Stimulated activated CD8-positive, alpha-beta memory T cell treated with anti-CD3 and anti-CD28 coated beads, Interleukin-15, amount 100 ng/mL, for 1 hour (primary cell): ENCODE measurements around the gene NUP93.

Experiments used
- DNase-seq: peaks from one replicate; pipeline ENCODE4 v3.0.0-alpha.2; 2020; ENCODE audit warnings: low read depth

Gene NUP93

DNA sequence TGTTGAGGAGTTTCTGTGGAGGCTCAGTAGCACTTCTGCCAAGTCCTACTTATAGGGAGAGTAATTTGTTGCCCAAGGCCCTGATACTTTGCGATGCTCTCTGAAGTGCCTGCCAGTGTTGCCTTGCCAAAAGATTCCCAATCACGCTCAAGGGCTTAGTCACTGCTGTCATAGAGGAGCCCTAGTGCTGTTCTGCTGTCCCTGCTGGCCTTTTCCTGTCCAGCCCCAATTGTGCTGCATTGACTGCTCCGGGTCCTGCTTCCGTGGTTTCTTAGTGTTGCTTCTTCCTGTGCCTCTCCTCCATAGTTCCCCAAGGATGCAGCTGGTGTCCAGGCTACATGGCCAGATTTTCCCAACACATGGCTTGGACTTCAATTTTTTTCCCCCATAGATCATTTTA lies 13.9 kb downstream of the NUP93 start:
- DNase-seq = no peak

DNA sequence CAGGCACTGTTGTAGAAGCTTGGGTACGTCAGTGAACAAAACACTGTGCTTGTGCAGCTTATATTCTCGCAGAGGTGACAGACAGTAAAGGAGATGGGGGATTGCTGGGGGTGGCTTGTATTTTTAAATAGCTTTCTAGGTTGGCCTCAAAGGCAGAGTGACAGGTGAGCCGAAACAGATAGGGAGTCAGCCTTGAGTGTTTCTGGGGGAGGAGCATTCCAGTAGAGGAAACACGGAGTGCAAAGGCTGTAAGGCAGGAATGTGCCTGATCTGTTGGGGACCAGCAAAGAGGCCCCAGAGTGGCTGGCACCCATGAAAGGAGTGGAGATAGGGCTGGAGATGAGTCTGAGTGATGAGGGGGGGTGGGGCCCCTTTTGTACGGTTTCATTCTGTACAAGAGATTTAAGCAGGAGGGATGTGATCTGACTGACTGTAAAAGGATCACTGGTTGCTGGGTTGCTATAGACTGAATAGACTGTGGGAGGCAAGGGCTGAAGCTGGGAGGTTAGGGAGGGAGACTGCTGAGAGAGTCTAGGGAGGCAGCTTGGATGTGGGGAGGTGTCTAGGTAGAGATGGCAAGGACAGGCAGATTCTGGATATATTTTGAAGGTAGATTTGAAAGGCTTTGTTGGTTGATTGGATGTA lies 15.2 kb downstream of the NUP93 start:
- DNase-seq = no peak

DNA sequence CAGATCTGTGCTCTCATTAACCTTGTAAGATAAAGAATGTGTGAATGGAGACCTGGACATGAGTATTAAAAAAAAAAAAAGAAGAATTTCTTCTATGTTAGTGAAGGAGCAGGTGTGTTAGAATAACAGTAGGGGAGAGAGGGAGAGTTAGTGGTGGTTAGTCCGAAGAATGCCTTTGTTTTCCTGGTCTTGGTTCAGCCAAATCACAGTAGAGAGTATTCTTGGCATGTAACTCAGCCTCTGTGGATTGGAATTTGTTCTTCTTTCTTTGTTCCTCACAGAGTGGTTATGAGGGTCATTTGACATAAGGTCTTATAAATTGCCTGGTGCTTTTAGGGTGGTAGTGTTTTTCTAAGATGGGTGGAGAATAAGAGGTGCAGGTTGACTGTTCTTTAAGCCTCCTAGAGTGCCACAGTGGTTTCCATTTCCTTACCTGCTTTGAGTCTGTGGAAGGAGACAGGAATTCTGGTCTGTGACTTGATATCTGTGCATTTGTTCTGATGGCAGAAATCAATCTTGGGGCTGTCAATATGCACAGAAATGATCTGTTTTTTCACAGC lies 17.6 kb downstream of the NUP93 start:
- DNase-seq = no peak

DNA sequence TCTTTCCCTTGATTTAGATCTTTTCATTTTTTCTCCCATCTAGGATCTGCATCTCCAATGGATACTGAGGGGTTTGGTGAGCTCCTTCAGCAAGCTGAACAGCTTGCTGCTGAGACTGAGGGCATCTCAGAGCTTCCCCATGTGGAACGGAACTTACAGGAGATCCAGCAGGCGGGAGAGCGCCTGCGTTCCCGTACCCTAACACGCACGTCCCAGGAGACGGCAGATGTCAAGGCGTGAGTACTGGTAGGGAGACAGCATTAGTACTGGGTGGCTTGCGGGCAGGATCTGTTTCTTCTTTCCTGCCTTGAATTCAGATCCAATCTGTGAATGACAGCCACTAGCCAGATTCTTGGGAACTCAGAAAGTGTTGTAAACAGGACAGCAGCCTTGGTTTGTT lies 18.3 kb downstream of the NUP93 start:
- DNase-seq = no peak

DNA sequence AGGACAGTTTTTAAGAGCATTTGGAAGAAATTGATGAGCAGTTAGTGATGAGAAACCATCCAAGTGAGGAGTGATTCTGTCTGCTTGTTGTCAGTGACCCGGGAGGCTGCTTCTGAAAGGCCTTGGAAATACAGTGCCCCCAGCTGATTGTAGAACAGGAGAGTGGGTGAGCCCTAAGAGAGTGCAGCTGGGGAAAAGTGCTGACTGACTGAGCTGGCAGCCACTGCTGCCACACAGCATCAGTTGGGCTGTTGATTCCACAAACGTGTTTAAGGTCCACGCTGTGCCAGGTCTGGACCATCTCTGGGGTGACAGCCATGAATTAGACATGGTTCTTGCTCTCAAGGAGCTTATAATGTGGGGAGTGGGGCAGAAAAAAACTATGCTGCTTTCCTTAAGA lies 18.9 kb downstream of the NUP93 start:
- DNase-seq = no peak

DNA sequence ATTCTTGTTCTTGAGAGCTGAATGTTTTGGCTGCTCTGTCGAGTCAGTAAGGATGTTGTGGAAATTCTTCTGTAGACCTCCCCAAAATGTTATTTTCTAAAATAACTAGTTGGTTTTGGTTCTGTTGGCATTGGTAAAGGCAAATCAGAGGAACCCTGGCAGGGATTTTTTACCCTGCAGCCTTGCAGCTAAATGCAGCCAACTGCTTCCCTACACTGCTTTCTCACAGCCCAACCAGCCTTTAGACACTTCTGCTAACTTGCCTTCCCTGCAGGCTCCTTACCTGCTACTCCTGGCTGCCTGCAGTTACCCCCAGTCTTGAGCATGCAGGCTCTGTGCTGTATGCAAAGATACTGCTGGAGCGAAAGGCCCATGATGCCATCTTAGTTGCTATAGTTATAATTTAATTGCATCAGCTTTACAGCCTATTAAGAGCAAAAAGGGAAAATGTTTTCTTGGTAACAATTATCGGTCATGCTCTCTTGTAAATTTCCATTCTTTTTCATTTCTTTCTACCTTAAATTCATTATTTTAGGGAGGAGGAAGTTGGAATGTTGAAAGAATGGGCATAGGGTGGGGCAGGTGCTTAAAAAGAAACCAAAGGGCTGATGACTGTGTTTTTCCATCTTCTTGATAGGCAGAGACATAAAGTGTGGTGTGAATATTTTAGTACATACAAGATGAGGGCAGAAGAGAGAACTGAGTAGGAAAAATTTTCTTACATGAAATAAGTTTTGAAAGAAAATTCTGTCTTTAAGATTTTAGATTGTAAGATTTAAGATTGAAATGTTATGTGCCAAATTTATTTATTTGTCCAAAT lies 20.0 kb downstream of the NUP93 start:
- no peak for DNase-seq

DNA sequence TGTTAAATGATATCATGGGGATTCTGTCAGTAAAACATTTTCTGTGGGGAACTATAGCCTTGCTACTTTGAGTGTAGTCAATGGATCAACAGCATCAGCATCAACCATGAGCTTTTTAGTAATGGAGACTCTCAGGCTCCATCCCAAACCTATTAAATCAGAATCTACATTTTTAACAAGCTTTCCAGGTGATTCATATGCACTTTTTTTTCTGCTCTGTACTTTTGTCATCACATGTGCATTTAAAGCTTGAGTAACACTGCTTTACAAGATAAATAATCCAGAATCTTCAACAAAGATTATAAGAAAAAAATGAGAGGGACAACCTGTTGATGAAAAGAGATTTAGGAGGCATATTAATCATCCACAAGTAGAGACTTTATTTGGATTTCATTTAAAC lies 23.5 kb downstream of the NUP93 start:
- DNase-seq = no peak

DNA sequence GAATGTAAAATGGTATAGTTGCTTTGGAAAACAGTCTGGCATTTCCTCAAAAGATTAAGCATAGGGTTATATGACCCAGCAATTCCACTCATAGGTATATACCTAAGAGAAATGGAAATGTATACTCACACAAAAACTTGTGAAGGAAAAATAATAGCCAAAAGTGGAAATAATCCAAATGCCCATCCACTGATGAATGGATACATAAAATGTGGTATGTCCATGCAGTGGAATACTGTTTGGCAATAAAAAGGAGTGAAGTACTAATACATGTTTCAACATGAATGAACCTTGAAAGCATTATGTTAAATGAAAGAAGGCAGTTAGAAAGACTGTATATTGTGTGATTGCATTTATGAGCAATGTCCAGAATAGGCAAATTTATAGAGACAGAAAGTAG lies 25.1 kb downstream of the NUP93 start:
- DNase-seq = no peak

DNA sequence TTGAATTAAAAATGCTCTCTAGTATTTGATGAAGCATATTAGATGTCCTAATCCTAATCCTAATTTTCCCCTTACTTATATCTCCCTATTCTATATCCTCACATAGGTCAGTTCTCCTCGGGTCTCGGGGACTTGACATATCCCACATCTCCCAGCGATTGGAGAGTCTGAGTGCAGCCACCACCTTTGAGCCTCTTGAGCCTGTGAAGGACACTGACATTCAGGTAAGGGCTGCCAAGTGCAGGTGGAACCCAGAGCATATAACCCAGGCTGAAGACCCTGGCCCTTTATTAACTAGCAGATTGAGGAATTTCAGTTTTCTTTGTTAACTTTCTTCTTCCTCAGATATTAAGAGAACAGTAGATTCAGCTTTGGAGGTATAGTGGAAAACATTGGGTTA lies 28.5 kb downstream of the NUP93 start:
- no peak for DNase-seq

DNA sequence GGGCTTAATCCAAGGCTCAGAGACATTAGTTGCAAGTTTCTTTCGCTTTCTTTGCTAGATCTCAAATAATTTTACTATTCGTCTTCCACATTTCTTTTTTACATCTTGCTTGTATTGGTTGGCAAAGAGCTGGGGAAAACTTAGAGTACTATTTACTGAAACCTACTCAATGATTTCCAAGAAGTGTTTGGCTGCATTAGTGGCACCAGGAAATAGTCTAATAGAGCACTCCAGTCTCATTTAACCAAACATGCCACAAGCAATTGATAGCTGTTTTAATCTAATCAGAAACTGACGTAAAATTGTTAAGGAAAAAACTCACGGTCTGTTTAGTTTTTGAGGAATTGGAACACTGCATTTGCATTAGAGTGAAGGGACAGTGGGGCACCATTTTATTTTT lies 29.0 kb downstream of the NUP93 start:
- DNase-seq = no peak

DNA sequence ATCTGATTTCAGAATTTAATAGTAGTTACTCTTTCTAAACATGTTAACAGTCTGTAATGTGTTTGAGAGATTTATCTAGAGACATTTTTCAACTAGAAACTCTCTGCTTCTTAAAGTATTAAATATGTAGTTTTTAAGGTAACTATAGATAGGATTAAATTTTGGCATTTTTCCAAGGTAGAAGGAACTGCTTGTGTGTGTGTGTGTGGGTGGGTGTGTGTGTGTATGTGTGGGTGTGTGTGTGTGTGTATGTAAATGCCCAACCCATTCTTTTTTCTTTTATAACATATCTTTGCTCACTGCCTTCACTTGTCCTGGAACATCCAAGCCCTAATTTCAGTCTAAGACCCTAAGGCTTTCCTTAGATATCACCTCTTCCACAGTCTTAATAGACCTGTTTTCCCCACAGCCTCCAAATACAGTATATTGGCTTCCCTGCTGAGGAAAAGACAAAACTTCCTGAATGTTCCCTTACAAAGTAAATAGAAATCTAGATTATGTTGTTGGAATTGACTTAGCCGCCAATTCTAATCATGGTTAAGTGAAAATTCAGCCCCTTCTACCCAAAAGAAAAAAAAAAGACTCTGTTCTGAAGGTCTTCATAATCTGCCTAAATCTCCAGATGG lies 33.5 kb downstream of the NUP93 start:
- DNase-seq = no peak

DNA sequence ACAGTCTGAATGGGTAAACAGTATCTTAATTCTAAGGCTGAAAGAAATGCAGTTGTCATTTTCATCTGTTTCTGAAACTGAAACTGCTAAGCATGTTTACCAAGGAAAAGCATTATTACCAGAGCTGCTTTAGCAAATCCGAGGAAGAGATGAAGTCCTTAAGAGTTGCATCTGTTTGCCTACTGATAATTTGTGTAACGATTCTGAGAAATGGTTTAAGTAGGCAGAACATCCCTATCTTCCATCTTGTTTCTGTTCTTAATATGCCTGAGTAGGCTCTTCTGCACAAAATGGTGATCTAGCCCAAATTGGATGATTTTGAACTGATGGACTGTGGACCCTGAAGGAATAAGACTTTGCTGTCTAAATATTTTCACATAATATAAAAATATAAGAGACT lies 34.9 kb downstream of the NUP93 start:
- no peak for DNase-seq

DNA sequence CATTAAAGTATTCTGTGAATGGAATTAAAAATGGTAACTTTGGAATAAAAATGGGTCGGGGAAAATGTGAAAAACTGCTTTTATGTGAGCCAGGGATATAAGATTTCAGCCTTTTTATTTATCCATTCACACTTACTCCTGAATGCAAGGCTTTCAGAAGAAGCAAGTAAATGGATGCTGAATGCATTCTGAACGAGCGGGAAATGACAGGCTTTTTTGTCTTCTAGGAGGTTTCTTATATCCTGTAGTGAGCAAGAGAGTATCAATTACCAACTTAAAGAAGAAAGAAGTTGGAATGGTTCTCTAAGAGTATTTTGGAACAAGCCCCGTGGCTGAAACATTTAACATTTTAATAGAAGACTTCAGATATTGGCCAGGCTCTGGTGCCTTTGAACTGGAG lies 36.0 kb downstream of the NUP93 start:
- DNase-seq = no peak

DNA sequence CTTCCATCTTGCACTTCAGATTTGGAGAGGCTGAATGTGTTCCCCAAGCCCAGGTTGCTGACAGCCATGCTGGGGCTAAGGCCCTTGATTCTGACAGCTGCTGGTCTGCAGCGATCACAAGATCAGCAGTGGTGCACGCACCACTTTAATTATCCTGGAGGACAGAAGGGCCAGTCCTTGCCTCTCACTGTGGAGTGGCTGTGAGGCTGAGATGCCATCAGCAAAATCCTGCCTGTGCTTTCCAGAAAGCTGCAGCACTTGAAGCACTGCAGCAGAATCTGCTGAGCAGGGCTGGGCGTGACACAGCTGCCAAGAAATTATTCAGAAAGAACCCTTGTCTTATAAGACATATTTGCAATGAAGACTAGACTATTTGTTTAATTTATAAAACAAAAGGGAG lies 37.1 kb downstream of the NUP93 start:
- no peak for DNase-seq

DNA sequence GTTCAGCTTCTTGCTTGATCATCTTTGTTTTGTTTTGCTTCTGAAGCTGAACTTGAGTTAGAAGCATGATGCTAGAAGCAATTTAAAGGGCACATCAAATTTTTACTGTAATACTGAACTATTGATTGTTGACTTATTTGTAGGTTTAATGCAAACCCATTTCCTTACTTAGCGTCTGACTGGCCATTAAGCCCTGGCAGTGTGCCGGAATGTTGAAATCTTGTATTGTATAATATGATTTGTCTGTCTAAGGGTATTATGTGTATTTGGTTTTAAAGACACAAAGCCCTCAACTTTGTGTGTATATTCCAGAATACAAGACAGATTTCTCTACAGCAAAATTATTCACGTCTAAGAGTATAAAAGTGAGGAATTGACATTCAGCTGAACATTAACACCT lies 39.7 kb downstream of the NUP93 start:
- no peak for DNase-seq

DNA sequence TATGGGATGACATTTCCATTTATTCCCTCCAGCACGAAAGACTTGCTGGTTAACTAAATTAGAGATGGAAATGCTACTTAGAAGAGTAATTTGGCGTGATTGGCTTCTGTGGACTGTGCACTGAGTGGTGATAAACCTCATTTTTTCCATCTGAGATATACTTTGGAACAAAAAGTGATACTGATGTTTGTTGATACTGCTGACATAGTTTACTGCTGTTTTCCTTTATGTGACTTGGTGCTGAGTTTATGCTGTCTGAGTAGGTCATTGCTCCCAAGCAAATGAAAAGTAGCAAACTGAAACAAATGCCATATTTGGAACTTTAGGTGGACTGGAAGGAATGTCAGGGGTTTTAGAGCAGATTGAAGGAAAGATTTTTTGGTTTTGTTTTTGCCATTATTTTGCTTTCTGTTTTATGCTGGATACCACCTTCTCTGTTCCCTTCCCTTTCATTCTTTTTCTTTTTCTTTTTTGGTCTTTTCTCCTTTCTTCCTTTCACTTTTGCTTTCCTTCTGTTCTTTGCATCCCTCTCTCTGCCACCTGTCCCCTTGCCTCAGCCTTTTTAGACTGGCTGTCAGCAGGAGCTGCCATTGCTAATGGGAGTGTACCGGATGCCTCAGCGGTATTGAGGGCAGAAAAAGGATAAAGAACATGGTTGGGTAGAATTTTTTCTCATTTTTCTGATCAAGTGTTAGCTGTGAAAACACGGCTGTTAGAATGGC lies 41.8 kb downstream of the NUP93 start:
- DNase-seq = no peak

DNA sequence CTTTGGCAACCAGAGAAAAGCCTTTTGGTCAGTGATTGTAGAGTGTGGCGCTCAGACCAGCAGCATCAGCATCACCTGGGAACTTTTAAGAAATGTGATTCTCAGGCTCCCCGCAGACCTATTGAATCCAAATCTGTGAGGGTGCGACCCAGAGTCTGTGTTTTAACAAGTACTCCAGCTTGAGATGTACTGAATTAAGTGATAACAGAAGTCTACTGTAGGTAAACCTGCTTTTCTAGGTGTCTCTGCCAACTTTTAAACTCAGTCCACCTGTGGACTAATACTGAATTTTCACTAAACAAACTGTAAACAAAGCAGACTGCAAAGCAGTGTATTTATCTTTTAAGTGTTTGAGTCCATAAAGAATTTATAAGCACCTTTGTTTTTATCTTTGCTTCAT lies 43.6 kb downstream of the NUP93 start:
- no peak for DNase-seq

DNA sequence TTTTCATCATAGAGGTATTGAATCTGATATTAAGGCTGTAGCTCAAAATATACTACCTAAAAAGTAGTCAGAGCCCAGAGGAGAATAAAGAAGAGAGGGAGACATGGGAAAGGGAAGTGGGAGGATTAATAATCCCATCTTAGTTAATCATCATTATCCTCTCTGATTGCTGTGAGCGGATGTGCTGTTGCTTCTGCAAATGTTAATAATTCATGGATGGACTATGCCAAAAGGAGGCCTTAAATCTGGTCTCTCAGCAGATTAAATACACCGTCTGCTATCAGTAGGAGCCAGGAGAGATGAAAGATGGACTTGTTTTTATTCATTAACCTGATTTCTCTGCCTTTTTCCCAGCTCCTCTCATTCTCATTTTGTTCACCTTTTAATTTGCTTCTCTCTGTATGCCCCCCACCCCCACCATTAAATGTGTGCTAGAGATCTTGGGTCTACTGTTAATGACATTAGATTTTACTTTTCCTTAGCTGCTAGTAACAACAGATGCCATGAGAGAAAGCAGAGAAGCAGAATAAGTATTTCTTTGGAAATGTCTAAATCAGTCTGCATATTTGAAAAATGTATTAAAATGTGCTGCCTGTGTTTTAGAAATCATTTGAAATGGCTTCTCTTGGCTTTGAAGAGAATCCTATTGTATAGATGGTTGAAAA lies 44.2 kb downstream of the NUP93 start:
- DNase-seq = no peak

DNA sequence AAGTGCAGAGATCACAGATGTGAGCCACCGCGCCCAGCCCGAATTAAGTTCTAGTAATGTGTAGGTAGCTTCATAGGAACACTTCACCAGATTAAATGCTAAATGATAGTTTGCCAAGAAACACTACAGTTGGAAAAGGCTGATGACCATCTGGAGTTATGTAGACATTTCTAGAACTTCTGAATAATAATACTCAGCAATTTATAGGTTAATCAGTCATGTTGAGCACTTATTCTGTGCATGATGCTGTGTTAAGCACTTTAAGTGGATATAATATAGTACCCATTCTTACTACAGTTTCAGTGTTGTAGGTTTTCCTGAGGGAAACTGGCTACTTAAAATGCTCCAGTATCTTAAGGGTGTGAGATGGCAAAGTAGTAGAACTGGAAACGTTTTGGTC lies 45.2 kb downstream of the NUP93 start:
- DNase-seq = no peak

DNA sequence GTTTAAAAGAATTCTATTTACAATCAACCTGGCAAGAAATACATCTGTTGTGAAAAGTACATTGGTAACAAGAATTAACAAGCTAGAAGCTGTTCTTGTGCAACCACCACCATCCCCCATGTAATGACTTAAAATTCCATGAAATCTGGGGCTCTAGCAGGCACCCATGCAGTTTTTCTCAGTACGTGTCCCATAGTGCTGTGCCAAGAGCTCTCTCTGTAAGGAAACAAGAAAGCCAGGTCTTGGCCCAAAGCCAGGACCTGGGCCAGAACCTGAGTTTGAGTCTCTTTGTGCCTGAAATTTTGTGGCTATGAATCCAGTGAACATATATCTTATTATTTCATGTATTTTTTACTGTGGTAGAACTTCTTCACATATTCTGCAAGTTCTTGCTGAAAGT lies 46.6 kb downstream of the NUP93 start:
- no peak for DNase-seq

DNA sequence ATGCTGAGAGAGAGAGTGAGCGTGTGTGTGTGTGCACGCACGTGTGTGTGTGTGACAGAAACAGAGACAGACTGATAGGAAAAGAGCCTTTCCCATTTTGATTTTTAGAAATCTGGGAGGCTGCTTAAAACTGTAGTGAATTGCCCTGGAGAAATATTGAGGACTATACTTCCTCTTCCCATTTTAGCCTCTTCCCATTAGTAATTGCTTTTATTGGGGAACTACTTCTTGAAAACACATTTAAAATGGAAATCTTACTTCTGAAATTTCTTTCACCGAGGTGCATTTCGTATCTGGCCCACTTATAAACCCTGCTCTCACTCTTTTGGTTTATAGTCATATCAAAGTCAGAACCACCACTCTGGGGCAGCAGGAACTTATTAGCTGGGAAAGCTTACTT lies 47.1 kb downstream of the NUP93 start:
- no peak for DNase-seq

DNA sequence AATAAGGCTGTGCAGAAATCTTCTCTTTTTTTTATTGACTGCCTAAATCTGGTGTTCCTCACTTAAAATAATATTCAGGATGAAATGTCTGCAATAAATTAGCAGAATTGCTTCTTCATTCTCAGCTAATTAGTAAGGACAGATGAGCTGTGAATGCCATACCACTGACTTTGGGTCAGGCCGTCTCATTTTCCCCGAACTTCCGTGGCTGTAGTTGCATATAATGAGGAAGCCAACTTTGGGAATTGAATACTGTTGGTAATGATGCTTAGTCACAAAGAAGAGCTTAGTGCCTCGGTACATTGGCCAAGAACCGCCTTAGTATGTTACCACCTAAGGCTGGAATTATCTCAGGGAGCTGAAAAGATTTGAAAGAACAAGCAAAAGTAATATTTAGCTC lies 47.6 kb downstream of the NUP93 start:
- DNase-seq = no peak
